Lower leg skin (tissue), 3 donors: ENCODE results near the gene CHD1.

Experiments used
- POLR2A ChIP-seq, 2 donors: fragments of 450-650 bp; IDR thresholded peaks; one replicate each; pipeline ENCODE4 v1.6.1; 2016 to 2017; ENCODE audit warnings: antibody characterized with exemption in 2 of 2, mild to moderate bottlenecking in 1 of 2, moderate library complexity in 1 of 2
- TF ChIP-seq, protein P1 (sequence below), 3 donors: fragments of 450-650 bp; IDR thresholded peaks; one replicate each; pipeline ENCODE4 v1.5.1; 2016; ENCODE audit warnings: antibody characterized with exemption in 3 of 3, mild to moderate bottlenecking in 3 of 3, moderate library complexity in 2 of 3

DNA sequence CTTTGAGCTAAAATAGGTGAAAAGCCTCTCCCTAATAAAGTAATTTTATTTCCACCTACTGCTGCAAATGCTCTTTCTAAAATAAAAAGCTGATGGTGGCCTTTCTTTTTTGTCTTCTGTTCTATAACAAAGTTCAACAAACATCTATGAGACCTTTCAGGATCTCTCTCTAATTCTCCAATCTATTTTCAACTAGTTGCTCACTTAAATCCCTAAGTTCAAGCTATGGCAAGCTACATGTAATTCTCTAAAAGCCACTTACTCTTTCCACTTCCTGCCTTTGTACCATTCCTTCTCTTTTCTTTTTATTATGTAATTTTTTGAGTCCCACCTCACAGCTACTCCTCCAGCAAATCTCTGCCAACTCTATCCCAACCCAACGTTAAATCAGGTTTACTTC lies 20.9 kb downstream of the CHD1 start:
- TF ChIP-seq, protein P1, sequence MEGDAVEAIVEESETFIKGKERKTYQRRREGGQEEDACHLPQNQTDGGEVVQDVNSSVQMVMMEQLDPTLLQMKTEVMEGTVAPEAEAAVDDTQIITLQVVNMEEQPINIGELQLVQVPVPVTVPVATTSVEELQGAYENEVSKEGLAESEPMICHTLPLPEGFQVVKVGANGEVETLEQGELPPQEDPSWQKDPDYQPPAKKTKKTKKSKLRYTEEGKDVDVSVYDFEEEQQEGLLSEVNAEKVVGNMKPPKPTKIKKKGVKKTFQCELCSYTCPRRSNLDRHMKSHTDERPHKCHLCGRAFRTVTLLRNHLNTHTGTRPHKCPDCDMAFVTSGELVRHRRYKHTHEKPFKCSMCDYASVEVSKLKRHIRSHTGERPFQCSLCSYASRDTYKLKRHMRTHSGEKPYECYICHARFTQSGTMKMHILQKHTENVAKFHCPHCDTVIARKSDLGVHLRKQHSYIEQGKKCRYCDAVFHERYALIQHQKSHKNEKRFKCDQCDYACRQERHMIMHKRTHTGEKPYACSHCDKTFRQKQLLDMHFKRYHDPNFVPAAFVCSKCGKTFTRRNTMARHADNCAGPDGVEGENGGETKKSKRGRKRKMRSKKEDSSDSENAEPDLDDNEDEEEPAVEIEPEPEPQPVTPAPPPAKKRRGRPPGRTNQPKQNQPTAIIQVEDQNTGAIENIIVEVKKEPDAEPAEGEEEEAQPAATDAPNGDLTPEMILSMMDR (IDR thresholded peaks at IDR 0.05): no peak
- TF ChIP-seq POLR2A (IDR thresholded peaks at IDR 0.05): no peak
